ENCODE data around the gene SSTR1.

The SSTR1 gene

GRCh38 chr14:38238332-38238731, 30.6 kb downstream of the SSTR1 start:
- DNase-seq (ENCODE audit: low read depth in 3 of 3) = no peak

DNA sequence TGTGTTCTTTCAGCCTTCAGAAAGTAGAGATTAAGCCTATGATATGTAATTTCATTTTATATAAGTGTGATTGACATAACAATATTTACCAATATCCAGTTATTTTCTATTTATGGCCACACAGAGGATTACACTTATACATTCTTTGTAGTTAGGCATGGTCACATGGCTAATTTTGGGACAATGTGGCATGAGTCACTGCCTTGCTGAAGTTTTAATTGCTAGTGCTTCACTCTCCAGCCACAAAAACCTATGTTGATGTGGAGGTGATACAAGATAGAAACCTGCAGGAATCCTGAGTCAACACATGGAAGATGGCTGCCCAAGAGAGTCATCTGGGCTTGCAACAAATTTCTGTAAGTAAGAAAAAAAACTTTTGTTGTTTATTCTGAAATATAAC, 31.2 kb downstream of the SSTR1 start:
- DNase-seq (ENCODE audit: low read depth in 3 of 3) = no peak

- no peak for DNase-seq (ENCODE audit: low read depth in 3 of 3)
Measured at GRCh38 chr14:38243696-38244240, 36.1 kb downstream of the SSTR1 start.

- DNase-seq (ENCODE audit: low read depth in 3 of 3) = no peak
Measured at GRCh38 chr14:38248321-38249028, 40.8 kb downstream of the SSTR1 start.

DNA sequence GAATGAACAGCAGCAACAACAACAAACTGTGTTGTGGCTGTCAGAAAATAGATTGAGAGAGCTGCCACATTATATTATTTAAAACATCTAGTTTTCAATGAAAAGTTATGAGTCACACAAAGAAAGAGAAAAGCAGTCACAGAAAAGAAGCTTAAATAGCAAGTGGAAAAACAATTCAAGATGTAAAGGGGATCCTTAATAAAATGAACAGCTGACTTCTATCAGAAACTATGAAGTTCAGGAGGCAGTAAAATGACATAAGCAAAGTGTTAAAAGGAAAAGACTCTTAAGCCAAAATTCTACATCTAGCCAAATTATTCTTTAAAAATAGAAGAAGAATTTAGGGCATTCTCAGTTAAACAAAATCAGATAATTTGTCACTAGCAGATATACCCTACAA, 42.6 kb downstream of the SSTR1 start:
- DNase-seq (ENCODE audit: low read depth in 3 of 3) = no peak

- no peak for DNase-seq (ENCODE audit: low read depth in 3 of 3)
Measured at GRCh38 chr14:38252066-38252710, 44.5 kb downstream of the SSTR1 start.

DNA sequence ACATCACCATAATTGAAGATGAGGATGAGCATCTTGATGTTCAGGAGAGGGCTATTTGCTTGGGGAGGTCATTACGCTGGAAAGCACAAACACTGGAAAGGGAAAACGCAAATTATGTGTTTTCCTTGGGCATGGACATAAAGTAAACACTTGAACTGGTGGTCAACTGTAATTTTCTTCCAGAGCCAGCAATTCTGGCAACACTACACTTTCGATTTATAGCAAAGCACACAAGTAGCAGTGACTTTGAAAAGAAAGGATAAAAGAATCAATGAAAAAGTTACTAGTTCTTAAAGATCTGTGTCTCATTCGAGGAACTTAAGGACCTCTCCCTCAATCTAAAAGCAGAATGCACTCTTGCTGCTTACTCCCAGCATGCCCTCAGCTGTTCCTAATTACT, 46.0 kb downstream of the SSTR1 start:
- DNase-seq (ENCODE audit: low read depth in 3 of 3) = no peak

- no peak for DNase-seq (ENCODE audit: low read depth in 3 of 3)
Measured at GRCh38 chr14:38254571-38255407, 47.1 kb downstream of the SSTR1 start.

- DNase-seq (ENCODE audit: low read depth in 3 of 3) = no peak
Measured at GRCh38 chr14:38255408-38255672, 47.6 kb downstream of the SSTR1 start.

DNA sequence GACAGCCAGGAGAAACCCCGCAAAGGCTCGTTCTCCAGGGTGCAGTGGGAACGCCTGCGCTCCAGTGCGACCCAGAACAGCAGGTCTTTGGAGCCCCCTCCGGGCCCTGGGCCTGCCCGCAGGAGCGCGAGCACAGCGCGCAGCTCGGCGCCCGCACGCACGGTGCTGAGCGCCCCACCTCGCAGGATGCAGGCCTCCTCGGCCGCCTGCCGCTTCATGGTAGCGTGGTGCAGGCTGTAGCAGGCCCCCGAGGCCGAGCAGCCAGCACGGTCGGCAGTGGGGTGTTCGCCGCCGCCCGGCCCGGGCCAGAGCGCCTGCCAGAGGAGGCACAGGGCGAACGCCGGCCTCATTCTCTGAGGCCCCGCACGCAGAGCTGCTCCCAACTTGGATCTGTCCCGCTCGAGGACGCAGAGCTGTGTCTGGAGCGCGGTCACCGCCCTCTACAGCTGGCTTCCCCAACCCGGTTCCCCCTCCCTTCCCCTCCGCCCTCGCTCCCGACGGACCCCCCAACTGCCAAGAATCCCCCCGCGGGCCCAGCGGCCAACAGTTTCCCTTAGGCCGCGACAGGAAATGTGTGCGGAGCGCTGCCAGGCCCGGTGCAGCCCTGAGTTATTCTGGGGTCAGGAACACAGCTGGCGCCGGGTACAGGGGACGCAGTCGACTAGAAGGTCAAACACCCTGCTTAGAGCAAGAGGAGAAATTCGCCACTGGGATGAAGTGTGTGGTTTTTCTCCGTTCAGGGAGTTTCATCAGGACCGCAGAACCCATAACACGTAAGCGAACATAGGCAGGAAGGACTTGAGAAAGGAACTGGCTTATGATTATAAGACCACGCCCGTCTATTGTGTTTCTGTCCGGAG, 48.2 kb downstream of the SSTR1 start, which contains the start of gene CLEC14A:
CLEC14A (minus strand) TSS at position 421 of the 860 bp plus-strand sequence; CDS start at position 350, 71 bp downstream.
- no peak for DNase-seq (ENCODE audit: low read depth in 3 of 3)

- DNase-seq (ENCODE audit: low read depth in 3 of 3) = no peak
Measured at GRCh38 chr14:38256533-38256840, 48.8 kb downstream of the SSTR1 start.

DNA sequence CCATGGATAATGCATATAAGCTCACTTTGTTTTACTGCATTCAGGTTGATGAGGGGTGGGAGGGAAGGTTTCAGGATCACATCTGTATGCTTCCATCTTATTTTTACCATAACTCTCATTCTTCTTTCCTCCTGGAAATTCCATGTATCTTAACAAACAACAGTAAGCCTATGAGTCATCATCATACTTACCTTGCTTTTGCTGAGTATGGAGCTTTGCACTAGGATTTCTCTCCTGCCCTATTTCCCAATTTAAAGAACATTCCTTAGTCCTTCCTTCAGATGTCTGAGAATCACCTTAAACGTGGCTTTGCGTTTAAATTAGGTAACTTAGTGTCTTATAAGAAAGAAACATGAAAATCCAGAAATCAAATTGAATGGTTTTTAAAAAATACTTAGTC, 49.8 kb downstream of the SSTR1 start:
- DNase-seq (ENCODE audit: low read depth in 3 of 3) = no peak

- no peak for DNase-seq (ENCODE audit: low read depth in 3 of 3)
Measured at GRCh38 chr14:38261620-38262019, 53.9 kb downstream of the SSTR1 start.
